H9 (cell line): ENCODE results near the gene SLC10A3. TPM values are rescaled to one million over a fixed set of nuclear protein-coding genes. Genes with fewer than 3 reads are reported as not detected.

Experiments used
- DNase-seq: peaks from one replicate; pipeline ENCODE4 v3.0.0-alpha.2; 2017
- H2AFZ ChIP-seq: one replicate; pipeline ENCODE4 v1.6.1; 2013; ENCODE audit warnings: mild to moderate bottlenecking, low read length, control low read depth, moderate library complexity
- H2AK5ac ChIP-seq: 2 replicates; pipeline ENCODE4 v1.6.1; 2013; ENCODE audit warnings: low read length, control low read depth, mixed read lengths; ENCODE audit not compliant: insufficient read length
- H2BK120ac ChIP-seq: one replicate; pipeline ENCODE4 v1.6.1; 2013; ENCODE audit warnings: low read depth, mild to moderate bottlenecking, low read length, control low read depth, inconsistent platforms; ENCODE audit not compliant: poor library complexity, severe bottlenecking
- H2BK12ac ChIP-seq: 2 replicates; pipeline ENCODE4 v1.6.1; 2013; ENCODE audit warnings: low read length, control low read depth, mixed read lengths, low read depth; ENCODE audit not compliant: insufficient read length
- H2BK15ac ChIP-seq: 2 replicates; pipeline ENCODE4 v1.6.1; 2013; ENCODE audit warnings: low read depth, low read length, control low read depth
- H2BK20ac ChIP-seq: one replicate; pipeline ENCODE4 v1.6.1; 2013; ENCODE audit warnings: low read depth, mild to moderate bottlenecking, low read length, control low read depth, inconsistent platforms; ENCODE audit not compliant: poor library complexity, severe bottlenecking
- H2BK5ac ChIP-seq: 2 replicates; pipeline ENCODE4 v1.6.1; 2013; ENCODE audit warnings: low read length, control low read depth, mixed read lengths; ENCODE audit not compliant: insufficient read length
- H3K14ac ChIP-seq: 2 replicates; pipeline ENCODE4 v1.6.1; 2013; ENCODE audit warnings: low read length, control low read depth; ENCODE audit not compliant: insufficient read depth
- H3K18ac ChIP-seq: 2 replicates; pipeline ENCODE4 v1.6.1; 2013; ENCODE audit warnings: low read depth, mild to moderate bottlenecking, mixed read lengths, low read length, control low read depth; ENCODE audit not compliant: insufficient read length
- H3K23ac ChIP-seq: 2 replicates; pipeline ENCODE4 v1.6.1; 2013; ENCODE audit warnings: low read length, control low read depth, mixed read lengths, low read depth; ENCODE audit not compliant: insufficient read length
- H3K23me2 ChIP-seq: 2 replicates; pipeline ENCODE4 v1.6.1; 2013; ENCODE audit warnings: low read depth, mild to moderate bottlenecking, mixed read lengths, low read length, control low read depth; ENCODE audit not compliant: insufficient read length, poor library complexity, severe bottlenecking
- H3K27ac ChIP-seq: 2 replicates; pipeline ENCODE4 v1.5.1; 2013; ENCODE audit warnings: low read length, control low read depth, mixed read lengths, low read depth; ENCODE audit not compliant: insufficient read length
- H3K27me3 ChIP-seq: 2 replicates; pipeline ENCODE4 v1.6.1; 2013; ENCODE audit warnings: low read length, control low read depth, inconsistent platforms; ENCODE audit not compliant: insufficient read depth
- H3K4ac ChIP-seq: 2 replicates; pipeline ENCODE4 v1.6.1; 2013; ENCODE audit warnings: low read depth, mild to moderate bottlenecking, control low read depth, inconsistent platforms, low read length, moderate library complexity
- H3K4me1 ChIP-seq: 2 replicates; pipeline ENCODE4 v1.6.1; 2013; ENCODE audit warnings: low read length, control low read depth, inconsistent platforms; ENCODE audit not compliant: insufficient read depth
- H3K4me2 ChIP-seq: 2 replicates; pipeline ENCODE4 v1.6.1; 2013; ENCODE audit warnings: low read length, control low read depth, mixed read lengths; ENCODE audit not compliant: insufficient read length, insufficient read depth
- H3K56ac ChIP-seq: 2 replicates; pipeline ENCODE4 v1.6.1; 2013; ENCODE audit warnings: low read depth, mild to moderate bottlenecking, mixed read lengths, low read length, control low read depth; ENCODE audit not compliant: insufficient read length
- H3K79me1 ChIP-seq: 2 replicates; pipeline ENCODE4 v1.6.1; 2013; ENCODE audit warnings: low read depth, mild to moderate bottlenecking, moderate library complexity, low read length, control low read depth, inconsistent platforms; ENCODE audit not compliant: insufficient read depth, poor library complexity, severe bottlenecking
- H3K79me2 ChIP-seq: 2 replicates; pipeline ENCODE4 v1.6.1; 2013; ENCODE audit warnings: low read length, control low read depth, inconsistent platforms; ENCODE audit not compliant: insufficient read depth
- H3K9ac ChIP-seq: 2 replicates; pipeline ENCODE4 v1.6.1; 2013; ENCODE audit warnings: low read length, control low read depth, mixed read lengths; ENCODE audit not compliant: insufficient read length; ENCODE audit errors: extremely low read depth
- H3K9me3 ChIP-seq: one replicate; pipeline ENCODE4 v1.6.1; 2013; ENCODE audit warnings: low read depth, low read length, inconsistent platforms; ENCODE audit not compliant: control insufficient read depth
- H3T11ph ChIP-seq: one replicate; pipeline ENCODE4 v1.6.1; 2013; ENCODE audit warnings: mild to moderate bottlenecking, low read length, control low read depth, inconsistent platforms
- H4K20me1 ChIP-seq: one replicate; pipeline ENCODE4 v1.6.1; 2013; ENCODE audit not compliant: control insufficient read depth, insufficient read length, insufficient read depth
- H4K5ac ChIP-seq: 2 replicates; pipeline ENCODE4 v1.6.1; 2013; ENCODE audit warnings: low read depth, mild to moderate bottlenecking, mixed read lengths, low read length, control low read depth; ENCODE audit not compliant: insufficient read length
- H4K8ac ChIP-seq: replicated peaks from 2 replicates; pipeline ENCODE4 v1.6.1; 2013; ENCODE audit warnings: low read length, control low read depth, mixed read lengths, low read depth; ENCODE audit not compliant: insufficient read length
- H4K91ac ChIP-seq: 2 replicates; pipeline ENCODE4 v1.6.1; 2013; ENCODE audit warnings: low read depth, mild to moderate bottlenecking, moderate library complexity, mixed read lengths, low read length, control low read depth; ENCODE audit not compliant: insufficient read length
- H3K27ac Mint-ChIP-seq, 3 experiments: 2 replicates in 2 of 3; 3 replicates in 1 of 3; pipeline ENCODE4 v1.8.0; 2020 to 2021; ENCODE audit warnings: mixed read lengths in 3 of 3, mild to moderate bottlenecking in 1 of 3, moderate library complexity in 1 of 3
- H3K27me3 Mint-ChIP-seq: 2 replicates; pipeline ENCODE4 v1.8.0; 2021; ENCODE audit warnings: low read depth, mild to moderate bottlenecking, moderate library complexity, mixed read lengths
- H3K36me3 Mint-ChIP-seq, 3 experiments: 2 replicates in 2 of 3; 3 replicates in 1 of 3; pipeline ENCODE4 v1.8.0; 2020 to 2021; ENCODE audit warnings: low read depth in 3 of 3, mixed read lengths in 3 of 3; ENCODE audit not compliant: insufficient read depth in 1 of 3
- H3K4me1 Mint-ChIP-seq, 2 experiments: 2 replicates each; pipeline ENCODE4 v1.8.0; 2020; ENCODE audit warnings: mixed read lengths in 2 of 2
- H3K4me3 Mint-ChIP-seq, 2 experiments: 2 replicates in 1 of 2; 3 replicates in 1 of 2; pipeline ENCODE4 v1.8.0; 2020 to 2021; ENCODE audit warnings: mild to moderate bottlenecking in 2 of 2, mixed read lengths in 2 of 2, moderate library complexity in 1 of 2
- H3K9me3 Mint-ChIP-seq, 2 experiments: 2 replicates in 1 of 2; 3 replicates in 1 of 2; pipeline ENCODE4 v1.8.0; 2020; ENCODE audit warnings: mild to moderate bottlenecking in 2 of 2, mixed read lengths in 2 of 2, moderate library complexity in 1 of 2
- CTCF ChIP-seq: fragments of 200-600 bp; sonication (generic); conservative IDR thresholded peaks from 3 replicates; pipeline ENCODE4 v1.8.0; 2021; ENCODE audit warnings: antibody characterized with exemption, mild to moderate bottlenecking
- WGBS: extraction: QIAGEN DNeasy Blood & Tissue Kit; methylation state at CpG from one replicate; pipeline ENCODE4 v1.1.7; 2013; ENCODE audit warnings: missing lambda C conversion rate, low lambda C conversion rate, mixed read lengths; ENCODE audit not compliant: insufficient read length; ENCODE audit errors: extremely low coverage; 5-methylcytosine and 5-hydroxymethylcytosine counted together
- total RNA-seq: library from RNA; stranded (reverse); gene quantifications from 2 replicates; pipeline ENCODE4 v1.2.1, GENCODE V29; 2021

Gene SLC10A3
- total RNA-seq, 1 experiment from 2014 or later: 8.8 TPM

GRCh38 chrX:154449618-154450017 lies 40.8 kb downstream of the SLC10A3 start:
- H3K4me1 Mint-ChIP-seq: no peaks in the 10 kb centered on the region
- DNase-seq: no peak
- no peak overlapping the region for H2BK20ac ChIP-seq
- no peaks in the 10 kb centered on the region for H3K79me2 ChIP-seq
- H3K79me1 ChIP-seq: no peaks in the 10 kb centered on the region
- no peaks in the 10 kb centered on the region for H3K4me1 ChIP-seq
- no peak overlapping the region for H4K5ac ChIP-seq
- no peak overlapping the region for H3K9ac ChIP-seq
- H4K91ac ChIP-seq: no peak overlapping the region
- no peak overlapping the region for H2BK5ac ChIP-seq
- no peak overlapping the region for H2AK5ac ChIP-seq
- H3K9me3 Mint-ChIP-seq: peaks cover 64 to 89% of the 10 kb centered on the region in 2 experiments
- no peak overlapping the region for H2BK15ac ChIP-seq
- no peak overlapping the region for H3K23ac ChIP-seq
- no peak overlapping the region for H2BK120ac ChIP-seq
- H3K14ac ChIP-seq: no peak overlapping the region
- no peak overlapping the region for H3K4me2 ChIP-seq
- no CpG with 5 or more reads among the region's 18 CpGs for WGBS
- no peak overlapping the region for H3K27ac Mint-ChIP-seq
- no peaks in the 10 kb centered on the region for H3K23me2 ChIP-seq
- H3K4me3 Mint-ChIP-seq: no peak overlapping the region; a peak in 1 of 5 replicates
- no peaks in the 10 kb centered on the region for H4K20me1 ChIP-seq
- H3K27me3 ChIP-seq: no peaks in the 10 kb centered on the region
- no peak overlapping the region for H3K56ac ChIP-seq
- no peak overlapping the region for H3K18ac ChIP-seq
- H3T11ph ChIP-seq: no peak overlapping the region
- H3K27ac ChIP-seq: no peak overlapping the region
- peaks cover 30% of the 10 kb centered on the region for H3K9me3 ChIP-seq
- no peak overlapping the region for H2AFZ ChIP-seq
- peaks cover 34 to 57% (median 53%) of the 10 kb centered on the region in 3 experiments for H3K36me3 Mint-ChIP-seq
- no peak overlapping the region for H2BK12ac ChIP-seq
- H3K27me3 Mint-ChIP-seq: peaks cover 3% of the 10 kb centered on the region
- H3K4ac ChIP-seq: no peak overlapping the region
- no peak for TF ChIP-seq CTCF
- no peak overlapping the region for H4K8ac ChIP-seq
